H1 (cell line): ENCODE data around the gene CDKN2B-AS1. TPM values are rescaled to one million over a fixed set of nuclear protein-coding genes. Genes with fewer than 3 reads are reported as not detected.

Experiments used
- CBX8 ChIP-seq: fragments of 300-800, 300-1000 bp; sonication (generic); IDR thresholded peaks from 2 replicates; pipeline ENCODE4 v1.7.1; 2016; ENCODE audit warnings: low read depth, low read length, borderline replicate concordance
- CHD1 ChIP-seq: IDR thresholded peaks from 2 replicates; pipeline ENCODE4 v1.6.1; 2012; ENCODE audit warnings: low read depth, low read length, improper control_type of control experiment
- KDM5A ChIP-seq: fragments of 200-600 bp; IDR thresholded peaks from 2 replicates; pipeline ENCODE4 v1.7.1; 2012; ENCODE audit warnings: mild to moderate bottlenecking, low read length, inconsistent platforms, mixed read lengths
- MAFK ChIP-seq: IDR thresholded peaks from 2 replicates; pipeline ENCODE4 v1.6.1; 2012; ENCODE audit warnings: low read depth, mild to moderate bottlenecking, improper control_type of control experiment, low read length
- SIRT6 ChIP-seq: IDR thresholded peaks from one replicate; pipeline ENCODE4 v1.7.1; 2012; ENCODE audit warnings: low read length, inconsistent platforms
- SIX5 ChIP-seq: IDR thresholded peaks from 2 replicates; pipeline ENCODE4 v1.6.1; 2011; ENCODE audit warnings: mild to moderate bottlenecking, low read depth, low read length
- TBP ChIP-seq: IDR thresholded peaks from 2 replicates; pipeline ENCODE4 v1.6.1; 2011; ENCODE audit warnings: low read depth, low read length, improper control_type of control experiment
- polyA plus RNA-seq, 7 experiments: library from polyadenylated mRNA; depleted of rRNA in 3 of 7; stranded (reverse) in 5 of 7; unstranded in 2 of 7; fragments of >200 nt in 5 of 7; fragments of 200-250 nt in 2 of 7; gene quantifications; 1 replicate in 5 of 7; 2 replicates in 1 of 7; 4 replicates in 1 of 7; pipeline versions ENCODE4 v1.2.1 to v1.2.3, GENCODE V29; 2011 to 2013; ENCODE audit warnings: missing spikeins in 2 of 7, mixed read lengths in 2 of 7
- total RNA-seq: library from RNA; stranded (reverse); fragmentation: NEBNext Ultra II Directional; extraction: Animal tissue kit (Norgen Biotek cat#: 25700); gene quantifications from 2 replicates; pipeline ENCODE4 v1.2.1, GENCODE V29; 2021
- TF ChIP-seq, protein P1 (sequence below): IDR thresholded peaks from 2 replicates; pipeline ENCODE4 v1.6.1; 2011; ENCODE audit warnings: low read length, improper control_type of control experiment

CDKN2B-AS1 gene
- total and polyA plus RNA-seq, 2 of the 8 experiments (the other 6 are each of a cell fraction or from before 2014, with no cell fraction given), result not detected

DNA sequence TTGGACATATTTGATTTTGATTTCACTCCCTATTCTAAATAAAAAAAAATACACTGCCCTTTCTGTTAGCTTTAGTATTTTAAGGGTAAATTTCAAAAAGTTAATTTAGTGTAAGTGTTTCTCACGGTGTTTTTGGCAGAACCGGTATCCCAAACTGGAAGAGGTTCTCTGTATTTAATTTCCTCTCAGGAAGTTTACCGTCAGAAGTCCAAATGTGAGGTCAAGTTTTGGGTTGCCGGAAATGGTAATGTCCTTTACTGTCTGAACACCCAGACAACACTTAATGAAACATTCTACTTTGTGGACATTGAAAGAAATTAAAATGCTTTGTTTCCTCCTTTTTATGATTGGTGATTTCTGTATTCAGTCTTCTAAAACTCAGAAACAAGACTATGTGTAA lies 163.2 kb downstream of the CDKN2B-AS1 start (continued):
- TF ChIP-seq MAFK (no peak), CBX8 (no peak), TBP (no peak), CHD1 (no peak), SIX5 (no peak), KDM5A (no peak), SIRT6 (no peak)
- TF ChIP-seq, protein P1, sequence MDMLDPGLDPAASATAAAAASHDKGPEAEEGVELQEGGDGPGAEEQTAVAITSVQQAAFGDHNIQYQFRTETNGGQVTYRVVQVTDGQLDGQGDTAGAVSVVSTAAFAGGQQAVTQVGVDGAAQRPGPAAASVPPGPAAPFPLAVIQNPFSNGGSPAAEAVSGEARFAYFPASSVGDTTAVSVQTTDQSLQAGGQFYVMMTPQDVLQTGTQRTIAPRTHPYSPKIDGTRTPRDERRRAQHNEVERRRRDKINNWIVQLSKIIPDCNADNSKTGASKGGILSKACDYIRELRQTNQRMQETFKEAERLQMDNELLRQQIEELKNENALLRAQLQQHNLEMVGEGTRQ, result no peak
